Coronary artery (tissue), 2 donors: ENCODE data around the gene ULK4.
"Not testable (repeated sequence)": the region's sequence is repeated elsewhere in the genome, so short reads cannot be mapped to it uniquely, and the experiment has no call there.

ENCODE experiments used
- DNase-seq: peaks from one replicate; pipeline ENCODE4 v3.0.0-alpha.2; 2017; ENCODE audit warnings: low spot score
- H3K27ac ChIP-seq, 2 donors: fragments of 200-600 bp; sonication (generic); one replicate each; pipeline ENCODE4 v1.5.1; 2016 to 2019
- H3K4me3 ChIP-seq: fragments of 200-600 bp; sonication (generic); 2 replicates; pipeline ENCODE4 v1.5.1; 2016; ENCODE audit warnings: mild to moderate bottlenecking, moderate library complexity
- TF ChIP-seq, protein P1 (sequence below): fragments of 200-600 bp; sonication (generic); IDR thresholded peaks from one replicate; pipeline ENCODE4 v1.5.1; 2019; ENCODE audit warnings: antibody characterized with exemption

The ULK4 gene

DNA sequence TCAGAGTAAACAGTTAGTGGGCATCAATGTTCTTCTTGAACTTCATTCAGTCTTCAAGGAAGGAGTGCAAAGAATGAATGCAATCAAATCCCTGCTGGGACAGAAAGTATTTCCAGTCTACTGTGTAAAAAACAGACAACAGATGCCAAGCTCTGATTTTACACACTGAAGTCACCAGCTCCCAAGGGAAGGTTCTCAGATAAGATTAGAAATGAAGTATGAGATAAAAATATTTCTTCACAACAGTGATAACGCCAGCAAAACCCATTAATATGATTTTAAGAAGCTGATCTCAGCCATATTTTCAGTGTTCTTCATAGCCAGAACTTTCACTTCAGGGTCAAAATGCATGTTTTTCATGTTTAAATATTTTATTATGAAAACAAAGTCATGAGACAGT is 497.0 kb downstream of the ULK4 start:
- no peak for DNase-seq
- TF ChIP-seq, protein P1, sequence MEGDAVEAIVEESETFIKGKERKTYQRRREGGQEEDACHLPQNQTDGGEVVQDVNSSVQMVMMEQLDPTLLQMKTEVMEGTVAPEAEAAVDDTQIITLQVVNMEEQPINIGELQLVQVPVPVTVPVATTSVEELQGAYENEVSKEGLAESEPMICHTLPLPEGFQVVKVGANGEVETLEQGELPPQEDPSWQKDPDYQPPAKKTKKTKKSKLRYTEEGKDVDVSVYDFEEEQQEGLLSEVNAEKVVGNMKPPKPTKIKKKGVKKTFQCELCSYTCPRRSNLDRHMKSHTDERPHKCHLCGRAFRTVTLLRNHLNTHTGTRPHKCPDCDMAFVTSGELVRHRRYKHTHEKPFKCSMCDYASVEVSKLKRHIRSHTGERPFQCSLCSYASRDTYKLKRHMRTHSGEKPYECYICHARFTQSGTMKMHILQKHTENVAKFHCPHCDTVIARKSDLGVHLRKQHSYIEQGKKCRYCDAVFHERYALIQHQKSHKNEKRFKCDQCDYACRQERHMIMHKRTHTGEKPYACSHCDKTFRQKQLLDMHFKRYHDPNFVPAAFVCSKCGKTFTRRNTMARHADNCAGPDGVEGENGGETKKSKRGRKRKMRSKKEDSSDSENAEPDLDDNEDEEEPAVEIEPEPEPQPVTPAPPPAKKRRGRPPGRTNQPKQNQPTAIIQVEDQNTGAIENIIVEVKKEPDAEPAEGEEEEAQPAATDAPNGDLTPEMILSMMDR, result no peak
- no peak overlapping the region for H3K4me3 ChIP-seq
- H3K27ac ChIP-seq, result no peak overlapping the region

GRCh38 chr3:41464401-41464800 is 497.5 kb downstream of the ULK4 start:
- TF ChIP-seq, protein P1, result no peak
- Histone ChIP-seq H3K27ac (no peak overlapping the region), H3K4me3 (no peak overlapping the region)
- no peak for DNase-seq

- TF ChIP-seq, protein P1, result no peak
- no peak for DNase-seq
- no peak overlapping the region for H3K4me3 ChIP-seq
- H3K27ac ChIP-seq, result no peak overlapping the region
Measured at GRCh38 chr3:41462103-41462691, 499.7 kb downstream of the ULK4 start.

DNA sequence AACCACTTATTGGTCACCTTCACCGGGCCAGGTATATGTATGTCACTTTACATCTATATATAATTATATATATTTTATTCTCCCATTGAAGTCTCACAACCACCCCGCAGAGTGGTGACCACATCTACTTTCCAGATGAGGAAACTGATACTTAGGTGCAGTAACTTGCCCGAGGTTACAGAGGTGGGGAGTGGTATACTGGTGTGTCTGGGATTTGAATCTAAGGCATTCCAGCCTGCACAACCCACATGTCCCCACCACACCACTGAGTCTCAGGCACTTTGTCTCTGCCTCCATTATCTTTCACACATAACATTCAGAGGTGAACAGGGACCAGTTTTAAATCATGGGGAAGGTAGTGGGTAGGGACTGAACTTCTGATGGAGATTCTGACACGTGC is 501.2 kb downstream of the ULK4 start:
- no peak overlapping the region for H3K27ac ChIP-seq
- no peak overlapping the region for H3K4me3 ChIP-seq
- TF ChIP-seq, protein P1, result no peak
- no peak for DNase-seq

DNA sequence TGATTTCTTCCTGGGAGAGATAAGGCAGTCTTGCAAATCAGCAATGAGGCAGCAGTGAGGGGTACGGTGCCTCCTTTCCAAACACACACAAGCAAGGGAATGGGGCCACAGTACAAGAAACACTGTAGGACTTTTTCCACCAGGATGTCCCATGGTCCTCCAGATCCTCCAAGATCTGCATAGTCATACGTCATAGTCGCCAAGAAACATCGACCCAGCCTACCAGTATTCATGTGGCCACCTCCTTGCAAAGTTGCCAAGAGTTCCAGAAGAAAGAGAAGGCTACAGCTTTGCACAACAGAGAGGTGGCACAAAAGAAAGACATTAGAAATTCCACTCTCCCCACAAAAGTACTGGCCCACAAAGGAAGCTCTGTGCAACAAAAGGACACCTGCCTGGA is 504.7 kb downstream of the ULK4 start:
- Histone ChIP-seq H3K4me3 (no peak overlapping the region), H3K27ac (no peak overlapping the region)
- TF ChIP-seq, protein P1, result no peak
- no peak for DNase-seq

- no peak for DNase-seq
- TF ChIP-seq, protein P1, result no peak
- no peak overlapping the region for H3K27ac ChIP-seq
- H3K4me3 ChIP-seq, result no peak overlapping the region
Measured at GRCh38 chr3:41456162-41456561, 505.7 kb downstream of the ULK4 start.

GRCh38 chr3:41453618-41454017 is 508.3 kb downstream of the ULK4 start:
- H3K4me3 ChIP-seq, H3K27ac ChIP-seq, DNase-seq: not testable (repeated sequence)
